Parathyroid adenoma (tissue), 2 donors: Measurements from ENCODE around the gene HRAS.

ENCODE experiments used
- H2AFZ ChIP-seq: fragments of 300-600 bp; sonication (generic); one replicate; pipeline ENCODE4 v1.7.0; 2017; ENCODE audit warnings: antibody characterized with exemption, mild to moderate bottlenecking
- H3K27ac ChIP-seq: fragments of 300-600 bp; sonication (generic); one replicate; pipeline ENCODE4 v1.7.0; 2017
- H3K27me3 ChIP-seq: fragments of 300-600 bp; sonication (generic); one replicate; pipeline ENCODE4 v1.7.0; 2017; ENCODE audit warnings: low read length; ENCODE audit not compliant: control insufficient read depth, insufficient read depth
- H3K36me3 ChIP-seq: fragments of 300-600 bp; sonication (generic); one replicate; pipeline ENCODE4 v1.7.0; 2017; ENCODE audit warnings: low read length; ENCODE audit not compliant: control insufficient read depth, insufficient read depth
- H3K4me1 ChIP-seq: fragments of 300-600 bp; sonication (generic); one replicate; pipeline ENCODE4 v1.7.0; 2017; ENCODE audit warnings: control low read depth
- H3K4me2 ChIP-seq: fragments of 300-600 bp; sonication (generic); one replicate; pipeline ENCODE4 v1.7.0; 2017; ENCODE audit warnings: low read length
- H3K4me3 ChIP-seq: fragments of 300-600 bp; sonication (generic); one replicate; pipeline ENCODE4 v1.7.0; 2017; ENCODE audit warnings: low read depth, low read length
- H3K79me2 ChIP-seq: fragments of 300-600 bp; sonication (generic); one replicate; pipeline ENCODE4 v1.7.0; 2017; ENCODE audit warnings: control low read depth
- H3K9ac ChIP-seq: fragments of 300-600 bp; sonication (generic); one replicate; pipeline ENCODE4 v1.7.0; 2017; ENCODE audit warnings: mild to moderate bottlenecking
- H3K9me3 ChIP-seq: fragments of 300-600 bp; sonication (generic); one replicate; pipeline ENCODE4 v1.7.0; 2017; ENCODE audit warnings: low read length; ENCODE audit not compliant: control insufficient read depth
- TF ChIP-seq, protein P1 (sequence below): fragments of 300-600 bp; sonication (generic); IDR thresholded peaks from one replicate; pipeline ENCODE4 v1.7.0; 2017; ENCODE audit warnings: antibody characterized with exemption, mild to moderate bottlenecking
- donor health status: primary hyperparathyroidism.

The HRAS gene

DNA sequence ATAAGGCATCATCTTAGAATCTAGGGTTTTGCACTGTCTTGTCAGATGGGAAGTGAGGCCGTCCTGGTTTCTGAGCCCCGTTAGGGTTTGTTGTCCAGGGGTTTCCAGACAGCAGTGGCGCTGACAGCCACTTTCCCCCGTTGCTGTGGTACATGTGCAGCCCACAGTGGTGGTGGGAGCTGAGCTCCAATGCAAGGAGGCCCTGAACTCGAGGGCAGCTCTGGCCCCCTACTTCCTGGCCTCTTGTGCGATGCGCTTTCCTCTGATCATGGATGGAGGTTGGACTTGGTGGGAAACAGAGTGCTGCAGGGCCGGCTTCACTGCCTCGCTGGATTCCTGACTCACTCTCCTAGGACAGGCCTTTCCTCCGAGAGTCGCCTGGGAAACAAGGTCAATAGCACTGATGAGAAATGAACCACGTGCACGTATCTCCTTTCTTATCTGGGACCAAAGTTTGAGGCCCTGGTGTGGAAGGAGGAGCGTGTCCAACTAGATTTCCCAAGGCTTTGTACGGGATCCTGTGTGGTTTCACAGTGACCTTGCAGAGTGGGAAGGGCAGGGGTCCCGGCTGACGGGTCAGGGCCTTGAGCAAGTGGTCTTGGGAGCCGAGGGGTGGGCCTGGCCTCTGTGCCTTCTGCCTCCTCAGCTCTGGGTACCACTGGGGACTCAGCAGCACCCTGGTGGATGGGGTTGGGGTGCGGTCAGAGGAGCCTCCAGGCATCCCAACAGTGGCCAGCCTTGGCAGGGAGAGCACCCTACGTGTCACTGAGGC lies 44.6 kb upstream of the HRAS start:
- H2AFZ ChIP-seq = no peak overlapping the region
- no peak overlapping the region for H3K4me2 ChIP-seq
- no peaks in the 10 kb centered on the region for H3K9me3 ChIP-seq
- peaks cover 5% of the 10 kb centered on the region for H3K4me1 ChIP-seq
- H3K79me2 ChIP-seq = peaks cover 45% of the 10 kb centered on the region
- no peak overlapping the region for H3K4me3 ChIP-seq
- TF ChIP-seq, protein P1, sequence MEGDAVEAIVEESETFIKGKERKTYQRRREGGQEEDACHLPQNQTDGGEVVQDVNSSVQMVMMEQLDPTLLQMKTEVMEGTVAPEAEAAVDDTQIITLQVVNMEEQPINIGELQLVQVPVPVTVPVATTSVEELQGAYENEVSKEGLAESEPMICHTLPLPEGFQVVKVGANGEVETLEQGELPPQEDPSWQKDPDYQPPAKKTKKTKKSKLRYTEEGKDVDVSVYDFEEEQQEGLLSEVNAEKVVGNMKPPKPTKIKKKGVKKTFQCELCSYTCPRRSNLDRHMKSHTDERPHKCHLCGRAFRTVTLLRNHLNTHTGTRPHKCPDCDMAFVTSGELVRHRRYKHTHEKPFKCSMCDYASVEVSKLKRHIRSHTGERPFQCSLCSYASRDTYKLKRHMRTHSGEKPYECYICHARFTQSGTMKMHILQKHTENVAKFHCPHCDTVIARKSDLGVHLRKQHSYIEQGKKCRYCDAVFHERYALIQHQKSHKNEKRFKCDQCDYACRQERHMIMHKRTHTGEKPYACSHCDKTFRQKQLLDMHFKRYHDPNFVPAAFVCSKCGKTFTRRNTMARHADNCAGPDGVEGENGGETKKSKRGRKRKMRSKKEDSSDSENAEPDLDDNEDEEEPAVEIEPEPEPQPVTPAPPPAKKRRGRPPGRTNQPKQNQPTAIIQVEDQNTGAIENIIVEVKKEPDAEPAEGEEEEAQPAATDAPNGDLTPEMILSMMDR = no peak
- no peak overlapping the region for H3K27ac ChIP-seq
- no peak overlapping the region for H3K9ac ChIP-seq
- no peaks in the 10 kb centered on the region for H3K36me3 ChIP-seq
- no peaks in the 10 kb centered on the region for H3K27me3 ChIP-seq

- H3K27me3 ChIP-seq = no peaks in the 10 kb centered on the region
- no peaks in the 10 kb centered on the region for H3K36me3 ChIP-seq
- no peak overlapping the region for H2AFZ ChIP-seq
- H3K4me1 ChIP-seq = peaks cover 5% of the 10 kb centered on the region
- no peak overlapping the region for H3K27ac ChIP-seq
- H3K79me2 ChIP-seq = peaks cover 39% of the 10 kb centered on the region
- no peak overlapping the region for H3K4me2 ChIP-seq
- TF ChIP-seq, protein P1 = no peak
- H3K9ac ChIP-seq = no peak overlapping the region
- H3K9me3 ChIP-seq = no peaks in the 10 kb centered on the region
- H3K4me3 ChIP-seq = no peak overlapping the region
Observed at GRCh38 chr11:578276-579035, 43.1 kb upstream of the HRAS start.

DNA sequence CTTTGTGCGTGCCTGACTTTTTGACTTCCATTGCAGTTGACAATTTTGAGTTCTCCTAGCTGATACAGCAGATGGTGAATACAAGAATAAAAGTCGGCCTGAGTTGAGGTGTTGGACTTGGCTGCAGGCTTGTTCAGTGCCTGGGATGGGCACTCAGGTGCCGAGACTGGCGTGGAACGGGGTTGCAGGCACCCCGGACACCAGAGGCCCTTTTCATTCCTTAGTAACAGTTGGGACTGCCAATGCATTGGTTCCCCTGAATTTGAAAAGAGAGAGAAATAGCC lies 42.2 kb upstream of the HRAS start:
- Histone ChIP-seq H3K4me1 (peaks cover 5% of the 10 kb centered on the region), H3K4me3 (peak overlapping the region; percentile 68), H3K79me2 (peaks cover 37% of the 10 kb centered on the region), H3K36me3 (no peaks in the 10 kb centered on the region), H3K9me3 (no peaks in the 10 kb centered on the region), H3K27ac (no peak overlapping the region), H3K4me2 (peak overlapping the region; percentile 78), H2AFZ (no peak overlapping the region), H3K9ac (no peak overlapping the region), H3K27me3 (no peaks in the 10 kb centered on the region)
- TF ChIP-seq, protein P1 = no peak

DNA sequence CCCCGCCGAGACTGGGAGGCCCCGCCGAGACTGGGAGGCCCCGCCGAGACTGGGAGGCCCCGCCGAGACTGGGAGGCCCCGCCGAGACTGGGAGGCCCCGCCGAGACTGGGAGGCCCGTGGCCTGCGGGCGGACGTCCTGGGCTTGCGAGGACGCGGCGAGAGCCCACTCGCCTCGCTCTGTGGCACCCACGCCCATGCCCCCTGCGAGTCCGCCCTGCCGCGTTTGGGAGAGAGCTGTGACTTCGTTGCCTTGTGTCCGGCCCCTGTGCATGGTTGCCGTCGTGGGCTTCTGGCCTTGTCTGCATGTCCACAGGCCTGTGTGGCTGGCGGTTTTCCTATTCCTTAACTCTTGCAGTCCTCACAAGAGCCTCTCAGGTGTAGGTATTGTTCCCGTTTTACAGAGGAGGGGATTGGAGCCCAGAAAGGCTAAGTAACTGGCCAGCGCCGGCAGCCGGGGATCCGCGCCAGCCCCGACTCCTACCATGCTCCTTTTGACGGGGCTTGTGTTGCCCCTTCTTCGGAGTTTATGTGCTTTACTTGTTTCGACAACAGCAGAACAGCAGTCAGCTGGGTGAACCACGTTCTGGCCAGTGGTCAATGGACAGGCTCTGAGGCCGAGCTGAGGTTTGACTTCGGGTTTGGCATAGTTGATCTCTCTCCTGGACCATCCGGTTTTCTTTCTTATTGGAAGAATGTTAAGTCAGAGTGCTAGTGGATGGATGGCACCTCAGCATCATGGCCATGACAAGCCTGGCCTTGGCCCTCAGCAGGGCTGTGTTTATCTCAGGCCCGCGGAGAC lies 41.6 kb upstream of the HRAS start:
- Histone ChIP-seq H3K4me1 (peaks cover 5% of the 10 kb centered on the region), H3K4me2 (peak overlapping the region; percentile 78), H3K4me3 (peak overlapping the region; percentile 68), H3K79me2 (peaks cover 34% of the 10 kb centered on the region), H3K36me3 (no peaks in the 10 kb centered on the region), H3K9me3 (no peaks in the 10 kb centered on the region), H3K27ac (no peak overlapping the region), H3K27me3 (no peaks in the 10 kb centered on the region), H2AFZ (no peak overlapping the region), H3K9ac (no peak overlapping the region)
- TF ChIP-seq, protein P1 = no peak
